DOHH2 (cell line): ENCODE results near the gene ACP3.
"Not testable (repeated sequence)": the region's sequence is repeated elsewhere in the genome, so short reads cannot be mapped to it uniquely, and the experiment has no call there.

Experiments used
- H3F3A ChIP-seq: fragments of 200-600 bp; sonication (generic), shearing (Covaris generic); 2 replicates; pipeline ENCODE4 v1.6.0; 2016; ENCODE audit warnings: antibody characterized with exemption, mild to moderate bottlenecking; ENCODE audit not compliant: control insufficient read depth, insufficient read depth
- H3K27ac ChIP-seq: fragments of 200-600 bp; sonication (generic); 2 replicates; pipeline ENCODE4 v1.5.1; 2014; ENCODE audit warnings: low read depth, mild to moderate bottlenecking, low read length, moderate library complexity
- H3K27me3 ChIP-seq: fragments of 200-600 bp; sonication (generic); 2 replicates; pipeline ENCODE4 v1.6.1; 2014; ENCODE audit warnings: mild to moderate bottlenecking, low read length, mixed read lengths; ENCODE audit not compliant: control insufficient read depth
- H3K36me3 ChIP-seq: fragments of 200-600 bp; sonication (generic); 2 replicates; pipeline ENCODE4 v1.6.1; 2014; ENCODE audit warnings: mild to moderate bottlenecking, low read length, moderate library complexity, mixed read lengths; ENCODE audit not compliant: control insufficient read depth
- H3K4me1 ChIP-seq: fragments of 200-600 bp; sonication (generic); 2 replicates; pipeline ENCODE4 v1.6.1; 2014; ENCODE audit warnings: mild to moderate bottlenecking, low read length, mixed read lengths; ENCODE audit not compliant: control insufficient read depth
- H3K4me2 ChIP-seq: fragments of 200-600 bp; sonication (generic); 2 replicates; pipeline ENCODE4 v1.6.0; 2014; ENCODE audit warnings: mild to moderate bottlenecking, low read length, moderate library complexity
- H3K4me3 ChIP-seq: fragments of 200-600 bp; sonication (generic); 2 replicates; pipeline ENCODE4 v1.5.1; 2014; ENCODE audit warnings: mild to moderate bottlenecking, low read length, mixed read lengths
- H3K79me2 ChIP-seq: fragments of 200-600 bp; sonication (generic); 2 replicates; pipeline ENCODE4 v1.6.1; 2014; ENCODE audit warnings: mild to moderate bottlenecking, low read length, mixed read lengths; ENCODE audit not compliant: control insufficient read depth
- H3K9me2 ChIP-seq: fragments of 200-600 bp; sonication (generic); replicated peaks from 2 replicates; pipeline ENCODE4 v1.6.1; 2014; ENCODE audit warnings: mild to moderate bottlenecking, low read length, mixed read lengths; ENCODE audit not compliant: control insufficient read depth
- H3K9me3 ChIP-seq: fragments of 200-600 bp; sonication (generic); 2 replicates; pipeline ENCODE4 v1.6.1; 2014; ENCODE audit warnings: antibody characterized with exemption, low read length, mixed read lengths; ENCODE audit not compliant: control insufficient read depth, insufficient read depth
- H4K20me1 ChIP-seq: fragments of 200-600 bp; sonication (generic); 2 replicates; pipeline ENCODE4 v1.6.0; 2014; ENCODE audit warnings: low read depth, mild to moderate bottlenecking, antibody characterized with exemption, low read length, moderate library complexity; ENCODE audit not compliant: control insufficient read depth, insufficient read depth
- CTCF ChIP-seq: fragments of 200-600 bp; sonication (generic); IDR thresholded peaks from one replicate; pipeline ENCODE4 v1.5.1; 2014; ENCODE audit warnings: antibody characterized with exemption, mild to moderate bottlenecking, low read depth, low read length; ENCODE audit not compliant: poor library complexity, severe bottlenecking
- EZH2phosphoT487 ChIP-seq: fragments of 200-600 bp; sonication (generic); IDR thresholded peaks from 2 replicates; pipeline ENCODE4 v1.6.1; 2017; ENCODE audit warnings: borderline replicate concordance, mild to moderate bottlenecking, antibody characterized with exemption, low read length, moderate library complexity, mixed read lengths

Gene ACP3

DNA sequence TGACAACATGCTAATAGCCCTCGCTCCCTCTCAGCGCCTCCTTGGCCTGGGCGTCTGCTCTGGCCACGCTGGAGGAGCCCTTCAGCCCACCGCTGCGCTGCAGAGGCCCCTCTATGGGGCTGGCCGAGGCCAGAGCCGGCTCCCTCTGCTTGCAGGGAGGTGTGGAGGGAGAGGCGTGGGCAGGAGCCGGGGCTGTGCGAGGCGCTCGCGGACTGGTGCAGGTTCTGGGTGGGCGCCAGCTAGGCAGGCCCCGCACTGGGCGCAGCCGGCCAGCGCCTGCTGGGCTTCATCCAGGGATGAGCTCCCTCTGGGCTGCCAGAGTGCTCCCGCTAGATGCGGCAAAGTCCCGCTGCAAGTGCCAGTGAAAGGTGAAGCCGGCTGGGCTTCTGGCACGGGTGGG, 79.0 kb downstream of the ACP3 start:
- TF ChIP-seq EZH2phosphoT487 = no peak
- TF ChIP-seq CTCF = no peak
- no peaks in the 10 kb centered on the region for H3K9me2 ChIP-seq
- H3K4me1 ChIP-seq = peaks cover 4% of the 10 kb centered on the region
- no peaks in the 10 kb centered on the region for H4K20me1 ChIP-seq
- H3K4me2 ChIP-seq = no peak overlapping the region
- no peaks in the 10 kb centered on the region for H3K27me3 ChIP-seq
- H3K9me3 ChIP-seq = no peaks in the 10 kb centered on the region
- no peak overlapping the region for H3K27ac ChIP-seq
- H3K4me3 ChIP-seq = no peak overlapping the region
- H3K36me3 ChIP-seq = no peaks in the 10 kb centered on the region
- H3F3A ChIP-seq = no peaks in the 10 kb centered on the region
- no peaks in the 10 kb centered on the region for H3K79me2 ChIP-seq

GRCh38 chr3:132396776-132397175, 79.6 kb downstream of the ACP3 start:
- H3K27me3 ChIP-seq, H3K4me1 ChIP-seq, H3K27ac ChIP-seq, H3K4me3 ChIP-seq, H3K79me2 ChIP-seq, H3K4me2 ChIP-seq, H3K9me2 ChIP-seq, H3F3A ChIP-seq, H3K9me3 ChIP-seq, H3K36me3 ChIP-seq, H4K20me1 ChIP-seq: not testable (repeated sequence)

GRCh38 chr3:132399054-132399929, 82.1 kb downstream of the ACP3 start:
- no peak overlapping the region for H3K27ac ChIP-seq
- H3K27me3 ChIP-seq = no peaks in the 10 kb centered on the region
- H3K4me3 ChIP-seq = no peak overlapping the region
- TF ChIP-seq CTCF (peak; percentile 85), EZH2phosphoT487 (no peak)
- H3K4me2 ChIP-seq = no peak overlapping the region
- H3K79me2 ChIP-seq = no peaks in the 10 kb centered on the region
- no peaks in the 10 kb centered on the region for H3K9me3 ChIP-seq
- no peaks in the 10 kb centered on the region for H3K9me2 ChIP-seq
- no peaks in the 10 kb centered on the region for H3F3A ChIP-seq
- no peaks in the 10 kb centered on the region for H4K20me1 ChIP-seq
- no peaks in the 10 kb centered on the region for H3K36me3 ChIP-seq
- peaks cover 4% of the 10 kb centered on the region for H3K4me1 ChIP-seq

GRCh38 chr3:132401255-132401654, 84.0 kb downstream of the ACP3 start:
- no peaks in the 10 kb centered on the region for H3K36me3 ChIP-seq
- H3K79me2 ChIP-seq = no peaks in the 10 kb centered on the region
- H4K20me1 ChIP-seq = no peaks in the 10 kb centered on the region
- TF ChIP-seq EZH2phosphoT487 (no peak), CTCF (no peak)
- H3K4me1 ChIP-seq = peaks cover 18% of the 10 kb centered on the region
- H3K27me3 ChIP-seq = no peaks in the 10 kb centered on the region
- no peak overlapping the region for H3K4me3 ChIP-seq
- no peaks in the 10 kb centered on the region for H3K9me3 ChIP-seq
- no peak overlapping the region for H3K27ac ChIP-seq
- no peak overlapping the region for H3K4me2 ChIP-seq
- H3F3A ChIP-seq = peaks cover 6% of the 10 kb centered on the region
- no peaks in the 10 kb centered on the region for H3K9me2 ChIP-seq
